HCT116 (cell line): Measurements from ENCODE around the gene NCF4.

Experiments used
- CTCF ChIP-seq, 3 experiments: fragments of 200-600 bp in 1 of 3; sonication (generic) in 1 of 3; IDR thresholded peaks in 2 of 3; conservative IDR thresholded peaks in 1 of 3; 2 replicates each; pipeline ENCODE4 v1.5.1; 2012 to 2017; ENCODE audit warnings: low read depth in 2 of 3, low read length in 2 of 3, antibody characterized with exemption in 1 of 3, borderline replicate concordance in 1 of 3, control low read depth in 1 of 3, mild to moderate bottlenecking in 1 of 3, mixed read lengths in 1 of 3, mixed run types in 1 of 3, moderate library complexity in 1 of 3; ENCODE audit not compliant: insufficient read depth in 1 of 3
- JUND ChIP-seq: IDR thresholded peaks from 2 replicates; pipeline ENCODE4 v1.6.1; 2012
- POLR2A ChIP-seq: IDR thresholded peaks from 2 replicates; pipeline ENCODE4 v1.7.0; 2011; ENCODE audit warnings: borderline replicate concordance; ENCODE audit not compliant: insufficient read depth, insufficient read length; ENCODE audit errors: extremely low read depth
- RAD21 ChIP-seq: IDR thresholded peaks from 2 replicates; pipeline ENCODE4 v1.6.1; 2012; ENCODE audit warnings: low read depth, mild to moderate bottlenecking
- SP1 ChIP-seq: IDR thresholded peaks from 2 replicates; pipeline ENCODE4 v1.6.1; 2012; ENCODE audit warnings: low read depth
- SRF ChIP-seq: IDR thresholded peaks from 2 replicates; pipeline ENCODE4 v1.6.1; 2012; ENCODE audit warnings: low read depth
- ZNF274 ChIP-seq: fragments of 200-500 bp; sonication (Bioruptor generic); IDR thresholded peaks from 2 replicates; pipeline ENCODE4 v1.6.1; 2014; ENCODE audit warnings: mild to moderate bottlenecking, low read depth, low read length, inconsistent platforms

- TF ChIP-seq CTCF (IDR thresholded peaks at IDR 0.05 in 2 of 3, conservative IDR thresholded peaks at IDR 0.05 in 1 of 3; ENCODE audit: borderline replicate concordance in 1 of 3, insufficient read depth in 1 of 3, low read depth in 2 of 3, low read length in 2 of 3) (no peak), POLR2A (no peak), ZNF274 (no peak), JUND (no peak), SP1 (no peak), RAD21 (no peak), SRF (no peak)
Observed at GRCh38 chr22:36846271-36846670, 14.5 kb upstream of the NCF4 start.
